GM12878 (cell line): ENCODE measurements around the gene PRCC. TPM values are rescaled to one million over a fixed set of nuclear protein-coding genes. Genes with fewer than 3 reads are reported as not detected.

Experiments
- ASH2L ChIP-seq: fragments of 300-600, 200-600 bp; sonication (generic); IDR thresholded peaks from 2 replicates; pipeline ENCODE4 v1.6.1; 2017; ENCODE audit warnings: low read depth, mild to moderate bottlenecking, borderline replicate concordance
- BHLHE40 ChIP-seq, 2 experiments: fragments of 450-650 bp in 1 of 2; IDR thresholded peaks; 2 replicates each; pipeline ENCODE4 v1.6.1; 2011 to 2017; ENCODE audit warnings: low read depth in 2 of 2, borderline replicate concordance in 1 of 2, improper control_type of control experiment in 1 of 2, low read length in 1 of 2, mild to moderate bottlenecking in 1 of 2
- BRCA1 ChIP-seq: IDR thresholded peaks from 2 replicates; pipeline ENCODE4 v1.6.1; 2011; ENCODE audit warnings: low read depth, low read length, improper control_type of control experiment
- JUND ChIP-seq: IDR thresholded peaks from 2 replicates; pipeline ENCODE4 v1.6.1; 2012; ENCODE audit warnings: low read depth, mild to moderate bottlenecking, low read length, improper control_type of control experiment, moderate library complexity
- LARP7 ChIP-seq: fragments of 450-650 bp; IDR thresholded peaks from 2 replicates; pipeline ENCODE4 v1.6.1; 2017; ENCODE audit warnings: mild to moderate bottlenecking
- MEF2B ChIP-seq: fragments of 450-650 bp; IDR thresholded peaks from 2 replicates; pipeline ENCODE4 v1.6.1; 2018; ENCODE audit warnings: mild to moderate bottlenecking, moderate library complexity; ENCODE audit not compliant: partially characterized antibody, poor library complexity, severe bottlenecking
- MYB ChIP-seq: fragments of 150-350 bp; IDR thresholded peaks from 2 replicates; pipeline ENCODE4 v1.6.1; 2014; ENCODE audit warnings: mild to moderate bottlenecking, low read depth, low read length, borderline replicate concordance
- NFXL1 ChIP-seq: fragments of 450-650 bp; IDR thresholded peaks from 2 replicates; pipeline ENCODE4 v1.6.1; 2017; ENCODE audit warnings: antibody characterized with exemption, mild to moderate bottlenecking, borderline replicate concordance
- POLR2AphosphoS2 ChIP-seq: IDR thresholded peaks from 2 replicates; pipeline ENCODE4 v1.6.1; 2011; ENCODE audit warnings: low read depth, mild to moderate bottlenecking, low read length, improper control_type of control experiment, moderate library complexity
- RAD21 ChIP-seq: IDR thresholded peaks from 2 replicates; pipeline ENCODE4 v1.6.1; 2011; ENCODE audit warnings: mild to moderate bottlenecking, low read depth, low read length, moderate library complexity; ENCODE audit not compliant: insufficient read depth
- SUPT20H ChIP-seq: IDR thresholded peaks from 2 replicates; pipeline ENCODE4 v1.6.1; 2011; ENCODE audit warnings: low read depth, mild to moderate bottlenecking, low read length, moderate library complexity, borderline replicate concordance; ENCODE audit not compliant: control insufficient read depth
- ZNF207 ChIP-seq: fragments of 450-650 bp; IDR thresholded peaks from 2 replicates; pipeline ENCODE4 v1.6.1; 2014; ENCODE audit warnings: antibody characterized with exemption, mild to moderate bottlenecking, borderline replicate concordance
- polyA plus RNA-seq, 11 experiments: library from polyadenylated mRNA; depleted of rRNA in 4 of 11; unstranded in 6 of 11; stranded (reverse) in 5 of 11; fragments of >200 nt; fragmentation: Nextera tagmentation in 4 of 11; fragmentation: Illumina TruSeq in 1 of 11; extraction: Ambion mirVana in 4 of 11; extraction: Trizol in 1 of 11; gene quantifications; 1 replicate in 1 of 11; 2 replicates in 10 of 11; pipeline versions ENCODE4 v1.2.1 to v1.2.3, GENCODE V29; 2011 to 2016; ENCODE audit warnings: inconsistent platforms in 2 of 11, missing spikeins in 2 of 11, low read depth in 1 of 11
- total RNA-seq, 4 experiments: library from RNA; depleted of rRNA in 3 of 4; stranded (reverse); fragments of >200 nt in 3 of 4; fragmentation: Illumina TruSeq in 1 of 4; extraction: Trizol in 1 of 4; gene quantifications; 2 replicates each; pipeline versions ENCODE4 v1.2.1 to v1.2.3, GENCODE V29; 2013 to 2021
- TF ChIP-seq, protein P1 (sequence below): fragments of 450-650 bp; formaldehyde crosslinking; IDR thresholded peaks from 2 replicates; pipeline ENCODE4 v1.4.0; 2020; ENCODE audit warnings: mild to moderate bottlenecking, moderate library complexity
- TF ChIP-seq, protein P2 (sequence below): IDR thresholded peaks from 2 replicates; pipeline ENCODE4 v1.6.1; 2012; ENCODE audit warnings: mild to moderate bottlenecking, low read depth, low read length
- TF ChIP-seq, protein P3 (sequence below): fragments of 150-350 bp; IDR thresholded peaks from 2 replicates; pipeline ENCODE4 v1.6.1; 2016; ENCODE audit warnings: low read depth, low read length

Gene PRCC
- total and polyA plus RNA-seq, 10 of the 15 experiments (the other 5 are each of a cell fraction or from before 2014, with no cell fraction given) = 23.8 to 132 (median 63.1) TPM

DNA sequence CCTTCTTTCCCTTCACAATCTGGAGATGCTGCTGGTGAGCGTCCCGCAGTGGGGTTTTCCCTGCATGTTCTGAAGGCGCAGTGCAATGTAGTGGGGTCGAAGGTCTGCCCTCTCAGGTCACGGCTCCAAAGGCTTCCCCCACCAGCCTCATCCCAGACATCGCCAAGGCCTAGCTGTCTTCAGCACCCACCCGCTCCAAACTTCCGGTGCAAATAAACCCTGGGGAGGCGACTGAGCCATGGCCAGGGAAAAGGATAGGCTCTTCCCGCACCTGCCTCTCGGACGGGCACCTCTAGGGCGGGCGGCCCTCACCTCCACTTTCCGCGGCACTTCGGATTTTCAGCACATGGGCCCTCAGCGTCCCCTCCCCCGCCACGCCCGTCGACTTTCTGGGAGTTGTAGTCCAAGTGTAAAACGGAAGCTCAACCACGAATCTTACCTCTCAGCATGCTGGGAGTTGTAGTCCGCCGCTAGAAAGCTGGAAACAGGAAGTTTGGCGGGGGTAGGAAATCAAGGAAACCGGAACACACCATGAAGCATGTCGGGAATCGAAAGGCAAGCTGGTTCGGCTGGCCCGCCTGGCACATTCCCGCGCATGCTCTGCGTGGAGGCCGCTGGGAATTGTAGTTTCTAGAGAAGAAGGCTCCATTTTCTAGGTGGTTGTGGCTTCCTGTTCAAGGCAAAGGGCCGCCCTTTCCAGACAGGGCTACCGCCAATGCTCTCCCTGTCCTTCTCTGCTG lies 26.4 kb upstream of the PRCC start, which contains the start of gene MRPL24 (continued):
- TF ChIP-seq, protein P1, sequence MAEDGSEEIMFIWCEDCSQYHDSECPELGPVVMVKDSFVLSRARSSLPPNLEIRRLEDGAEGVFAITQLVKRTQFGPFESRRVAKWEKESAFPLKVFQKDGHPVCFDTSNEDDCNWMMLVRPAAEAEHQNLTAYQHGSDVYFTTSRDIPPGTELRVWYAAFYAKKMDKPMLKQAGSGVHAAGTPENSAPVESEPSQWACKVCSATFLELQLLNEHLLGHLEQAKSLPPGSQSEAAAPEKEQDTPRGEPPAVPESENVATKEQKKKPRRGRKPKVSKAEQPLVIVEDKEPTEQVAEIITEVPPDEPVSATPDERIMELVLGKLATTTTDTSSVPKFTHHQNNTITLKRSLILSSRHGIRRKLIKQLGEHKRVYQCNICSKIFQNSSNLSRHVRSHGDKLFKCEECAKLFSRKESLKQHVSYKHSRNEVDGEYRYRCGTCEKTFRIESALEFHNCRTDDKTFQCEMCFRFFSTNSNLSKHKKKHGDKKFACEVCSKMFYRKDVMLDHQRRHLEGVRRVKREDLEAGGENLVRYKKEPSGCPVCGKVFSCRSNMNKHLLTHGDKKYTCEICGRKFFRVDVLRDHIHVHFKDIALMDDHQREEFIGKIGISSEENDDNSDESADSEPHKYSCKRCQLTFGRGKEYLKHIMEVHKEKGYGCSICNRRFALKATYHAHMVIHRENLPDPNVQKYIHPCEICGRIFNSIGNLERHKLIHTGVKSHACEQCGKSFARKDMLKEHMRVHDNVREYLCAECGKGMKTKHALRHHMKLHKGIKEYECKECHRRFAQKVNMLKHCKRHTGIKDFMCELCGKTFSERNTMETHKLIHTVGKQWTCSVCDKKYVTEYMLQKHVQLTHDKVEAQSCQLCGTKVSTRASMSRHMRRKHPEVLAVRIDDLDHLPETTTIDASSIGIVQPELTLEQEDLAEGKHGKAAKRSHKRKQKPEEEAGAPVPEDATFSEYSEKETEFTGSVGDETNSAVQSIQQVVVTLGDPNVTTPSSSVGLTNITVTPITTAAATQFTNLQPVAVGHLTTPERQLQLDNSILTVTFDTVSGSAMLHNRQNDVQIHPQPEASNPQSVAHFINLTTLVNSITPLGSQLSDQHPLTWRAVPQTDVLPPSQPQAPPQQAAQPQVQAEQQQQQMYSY (CRISPR knock-in tag) = no peak
- TF ChIP-seq, protein P2, sequence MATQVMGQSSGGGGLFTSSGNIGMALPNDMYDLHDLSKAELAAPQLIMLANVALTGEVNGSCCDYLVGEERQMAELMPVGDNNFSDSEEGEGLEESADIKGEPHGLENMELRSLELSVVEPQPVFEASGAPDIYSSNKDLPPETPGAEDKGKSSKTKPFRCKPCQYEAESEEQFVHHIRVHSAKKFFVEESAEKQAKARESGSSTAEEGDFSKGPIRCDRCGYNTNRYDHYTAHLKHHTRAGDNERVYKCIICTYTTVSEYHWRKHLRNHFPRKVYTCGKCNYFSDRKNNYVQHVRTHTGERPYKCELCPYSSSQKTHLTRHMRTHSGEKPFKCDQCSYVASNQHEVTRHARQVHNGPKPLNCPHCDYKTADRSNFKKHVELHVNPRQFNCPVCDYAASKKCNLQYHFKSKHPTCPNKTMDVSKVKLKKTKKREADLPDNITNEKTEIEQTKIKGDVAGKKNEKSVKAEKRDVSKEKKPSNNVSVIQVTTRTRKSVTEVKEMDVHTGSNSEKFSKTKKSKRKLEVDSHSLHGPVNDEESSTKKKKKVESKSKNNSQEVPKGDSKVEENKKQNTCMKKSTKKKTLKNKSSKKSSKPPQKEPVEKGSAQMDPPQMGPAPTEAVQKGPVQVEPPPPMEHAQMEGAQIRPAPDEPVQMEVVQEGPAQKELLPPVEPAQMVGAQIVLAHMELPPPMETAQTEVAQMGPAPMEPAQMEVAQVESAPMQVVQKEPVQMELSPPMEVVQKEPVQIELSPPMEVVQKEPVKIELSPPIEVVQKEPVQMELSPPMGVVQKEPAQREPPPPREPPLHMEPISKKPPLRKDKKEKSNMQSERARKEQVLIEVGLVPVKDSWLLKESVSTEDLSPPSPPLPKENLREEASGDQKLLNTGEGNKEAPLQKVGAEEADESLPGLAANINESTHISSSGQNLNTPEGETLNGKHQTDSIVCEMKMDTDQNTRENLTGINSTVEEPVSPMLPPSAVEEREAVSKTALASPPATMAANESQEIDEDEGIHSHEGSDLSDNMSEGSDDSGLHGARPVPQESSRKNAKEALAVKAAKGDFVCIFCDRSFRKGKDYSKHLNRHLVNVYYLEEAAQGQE = no peak
- TF ChIP-seq ASH2L (no peak), ZNF207 (peak; percentile 97), JUND (no peak), LARP7 (peak; percentile 63; the same call in 1 of the 2 replicates), BHLHE40 (IDR thresholded peaks at IDR 0.05; ENCODE audit: borderline replicate concordance in 1 of 2, low read depth in 2 of 2, low read length in 1 of 2) (peak; percentile 30 to 56; a peak in 1 of 4 replicates), NFXL1 (no peak), SUPT20H (no peak), BRCA1 (no peak), MEF2B (no peak), RAD21 (no peak), MYB (peak; percentile 22; the same call in 1 of the 2 replicates), POLR2AphosphoS2 (peak; percentile 93; the same call in 1 of the 2 replicates)
- TF ChIP-seq, protein P3, sequence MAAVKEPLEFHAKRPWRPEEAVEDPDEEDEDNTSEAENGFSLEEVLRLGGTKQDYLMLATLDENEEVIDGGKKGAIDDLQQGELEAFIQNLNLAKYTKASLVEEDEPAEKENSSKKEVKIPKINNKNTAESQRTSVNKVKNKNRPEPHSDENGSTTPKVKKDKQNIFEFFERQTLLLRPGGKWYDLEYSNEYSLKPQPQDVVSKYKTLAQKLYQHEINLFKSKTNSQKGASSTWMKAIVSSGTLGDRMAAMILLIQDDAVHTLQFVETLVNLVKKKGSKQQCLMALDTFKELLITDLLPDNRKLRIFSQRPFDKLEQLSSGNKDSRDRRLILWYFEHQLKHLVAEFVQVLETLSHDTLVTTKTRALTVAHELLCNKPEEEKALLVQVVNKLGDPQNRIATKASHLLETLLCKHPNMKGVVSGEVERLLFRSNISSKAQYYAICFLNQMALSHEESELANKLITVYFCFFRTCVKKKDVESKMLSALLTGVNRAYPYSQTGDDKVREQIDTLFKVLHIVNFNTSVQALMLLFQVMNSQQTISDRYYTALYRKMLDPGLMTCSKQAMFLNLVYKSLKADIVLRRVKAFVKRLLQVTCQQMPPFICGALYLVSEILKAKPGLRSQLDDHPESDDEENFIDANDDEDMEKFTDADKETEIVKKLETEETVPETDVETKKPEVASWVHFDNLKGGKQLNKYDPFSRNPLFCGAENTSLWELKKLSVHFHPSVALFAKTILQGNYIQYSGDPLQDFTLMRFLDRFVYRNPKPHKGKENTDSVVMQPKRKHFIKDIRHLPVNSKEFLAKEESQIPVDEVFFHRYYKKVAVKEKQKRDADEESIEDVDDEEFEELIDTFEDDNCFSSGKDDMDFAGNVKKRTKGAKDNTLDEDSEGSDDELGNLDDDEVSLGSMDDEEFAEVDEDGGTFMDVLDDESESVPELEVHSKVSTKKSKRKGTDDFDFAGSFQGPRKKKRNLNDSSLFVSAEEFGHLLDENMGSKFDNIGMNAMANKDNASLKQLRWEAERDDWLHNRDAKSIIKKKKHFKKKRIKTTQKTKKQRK = no peak
